ENCODE measurements around the gene ATF6. TPM values are rescaled to one million over a fixed set of nuclear protein-coding genes. Genes with fewer than 3 reads are reported as not detected.

The ATF6 gene
- total and polyA plus RNA-seq, 4 donors, result 10.0 to 22.5 (median 13.4) TPM

DNA sequence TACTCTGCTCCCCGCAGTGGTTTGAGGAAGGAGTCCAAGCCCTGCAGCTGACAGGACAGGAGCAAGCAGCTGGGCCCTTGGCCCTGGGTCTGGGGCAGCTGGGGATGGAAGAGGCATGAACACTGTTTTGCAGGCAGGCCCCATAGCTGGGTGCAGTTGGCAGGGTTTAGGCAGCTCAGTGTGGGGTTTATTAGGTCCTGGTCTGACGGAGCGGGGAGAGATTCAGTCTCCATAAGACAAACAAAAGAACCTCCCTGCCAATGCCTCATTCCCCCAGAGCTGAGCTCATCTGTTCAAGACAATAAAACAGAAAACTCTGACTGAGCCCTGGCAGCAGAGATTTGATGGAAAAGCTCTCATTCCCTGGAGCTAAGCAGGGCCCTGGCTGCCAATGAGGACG lies 220.2 kb downstream of the ATF6 start:
- no peak for DNase-seq (ENCODE audit: low spot score)

DNA sequence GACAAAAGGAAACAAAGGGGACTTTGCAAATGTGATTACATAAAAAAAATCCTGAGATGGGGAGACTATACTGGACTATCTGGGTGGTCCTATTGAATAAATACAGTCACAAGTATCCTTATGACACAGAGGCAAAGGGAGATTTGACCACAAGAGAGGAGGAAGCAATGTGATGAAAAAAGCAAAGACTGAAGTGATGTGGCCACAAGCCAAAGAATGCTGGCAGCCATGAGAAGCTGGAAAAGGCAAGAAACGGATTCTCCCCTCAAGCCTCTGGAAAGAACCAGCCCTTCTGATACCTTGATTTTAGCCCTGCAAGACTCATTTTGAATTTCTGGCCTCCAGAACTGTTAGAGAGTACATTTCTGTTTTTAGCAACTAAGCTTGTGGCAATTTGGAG lies 221.2 kb downstream of the ATF6 start:
- 71% methylated on average over 1 of the region's 1 CpG for whole genome bisulfite sequencing
- no peak for TF ChIP-seq RXRA (IDR thresholded peaks at IDR 0.05)
- TF ChIP-seq, protein P1, sequence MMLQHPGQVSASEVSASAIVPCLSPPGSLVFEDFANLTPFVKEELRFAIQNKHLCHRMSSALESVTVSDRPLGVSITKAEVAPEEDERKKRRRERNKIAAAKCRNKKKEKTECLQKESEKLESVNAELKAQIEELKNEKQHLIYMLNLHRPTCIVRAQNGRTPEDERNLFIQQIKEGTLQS (IDR thresholded peaks at IDR 0.05), result no peak
- no peak for TF ChIP-seq RAD21 (IDR thresholded peaks at IDR 0.05)
- TF ChIP-seq EGR1 (IDR thresholded peaks at IDR 0.05; ENCODE audit: low read depth in 2 of 2), result no peak
- no peak for TF ChIP-seq FOXA2 (IDR thresholded peaks at IDR 0.05)
- TF ChIP-seq, protein P2, sequence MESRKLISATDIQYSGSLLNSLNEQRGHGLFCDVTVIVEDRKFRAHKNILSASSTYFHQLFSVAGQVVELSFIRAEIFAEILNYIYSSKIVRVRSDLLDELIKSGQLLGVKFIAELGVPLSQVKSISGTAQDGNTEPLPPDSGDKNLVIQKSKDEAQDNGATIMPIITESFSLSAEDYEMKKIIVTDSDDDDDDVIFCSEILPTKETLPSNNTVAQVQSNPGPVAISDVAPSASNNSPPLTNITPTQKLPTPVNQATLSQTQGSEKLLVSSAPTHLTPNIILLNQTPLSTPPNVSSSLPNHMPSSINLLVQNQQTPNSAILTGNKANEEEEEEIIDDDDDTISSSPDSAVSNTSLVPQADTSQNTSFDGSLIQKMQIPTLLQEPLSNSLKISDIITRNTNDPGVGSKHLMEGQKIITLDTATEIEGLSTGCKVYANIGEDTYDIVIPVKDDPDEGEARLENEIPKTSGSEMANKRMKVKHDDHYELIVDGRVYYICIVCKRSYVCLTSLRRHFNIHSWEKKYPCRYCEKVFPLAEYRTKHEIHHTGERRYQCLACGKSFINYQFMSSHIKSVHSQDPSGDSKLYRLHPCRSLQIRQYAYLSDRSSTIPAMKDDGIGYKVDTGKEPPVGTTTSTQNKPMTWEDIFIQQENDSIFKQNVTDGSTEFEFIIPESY (IDR thresholded peaks at IDR 0.05), result no peak
- no peak for TF ChIP-seq GABPA (IDR thresholded peaks at IDR 0.05 in 1 of 2, conservative IDR thresholded peaks at IDR 0.05 in 1 of 2)
- TF ChIP-seq, protein P3, sequence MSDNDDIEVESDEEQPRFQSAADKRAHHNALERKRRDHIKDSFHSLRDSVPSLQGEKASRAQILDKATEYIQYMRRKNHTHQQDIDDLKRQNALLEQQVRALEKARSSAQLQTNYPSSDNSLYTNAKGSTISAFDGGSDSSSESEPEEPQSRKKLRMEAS (IDR thresholded peaks at IDR 0.05), result no peak
- TF ChIP-seq TAF1 (conservative IDR thresholded peaks at IDR 0.05), result no peak
- TF ChIP-seq HNF4G (IDR thresholded peaks at IDR 0.05), result no peak
- no peak for TF ChIP-seq SP1 (IDR thresholded peaks at IDR 0.05)
- TF ChIP-seq FOXA1 (IDR thresholded peaks at IDR 0.05), result no peak
- TF ChIP-seq HNF4A (conservative IDR thresholded peaks at IDR 0.05), result no peak
- Histone ChIP-seq H3K9ac (ENCODE audit: low read depth in 1 of 2, low read length in 2 of 2) (no peak overlapping the region), H3K4me3 (ENCODE audit: low read depth in 1 of 3, low read length in 3 of 3) (no peak overlapping the region), H3K4me1 (ENCODE audit: control insufficient read depth in 4 of 4, insufficient read depth in 4 of 4, low read length in 3 of 4) (no peaks in the 10 kb centered on the region), H3K27me3 (ENCODE audit: control insufficient read depth in 4 of 4, insufficient read depth in 4 of 4, low read length in 3 of 4) (no peaks in the 10 kb centered on the region), H3K27ac (ENCODE audit: low read depth in 1 of 2, low read length in 2 of 2) (no peak overlapping the region), H3K36me3 (ENCODE audit: control insufficient read depth in 4 of 4, insufficient read depth in 3 of 4, low read depth in 1 of 4, low read length in 3 of 4) (no peaks in the 10 kb centered on the region), H3K9me3 (ENCODE audit: control insufficient read depth in 4 of 4, low read length in 3 of 4) (peaks cover 0 to 8% (median 2%) of the 10 kb centered on the region in 4 donors)
- no peak for DNase-seq (ENCODE audit: low spot score)

More for the DNA sequence above, 220.2 kb downstream of the ATF6 start:
- Histone ChIP-seq H3K27ac (ENCODE audit: low read depth in 1 of 2, low read length in 2 of 2) (no peak overlapping the region), H3K4me3 (ENCODE audit: low read depth in 1 of 3, low read length in 3 of 3) (no peak overlapping the region), H3K4me1 (ENCODE audit: control insufficient read depth in 4 of 4, insufficient read depth in 4 of 4, low read length in 3 of 4) (no peaks in the 10 kb centered on the region), H3K27me3 (ENCODE audit: control insufficient read depth in 4 of 4, insufficient read depth in 4 of 4, low read length in 3 of 4) (no peaks in the 10 kb centered on the region), H3K9me3 (ENCODE audit: control insufficient read depth in 4 of 4, low read length in 3 of 4) (peaks cover 0 to 8% (median 2%) of the 10 kb centered on the region in 4 donors), H3K36me3 (ENCODE audit: control insufficient read depth in 4 of 4, insufficient read depth in 3 of 4, low read depth in 1 of 4, low read length in 3 of 4) (no peaks in the 10 kb centered on the region), H3K9ac (ENCODE audit: low read depth in 1 of 2, low read length in 2 of 2) (no peak overlapping the region)
- no peak for TF ChIP-seq HNF4A (conservative IDR thresholded peaks at IDR 0.05)
- no peak for TF ChIP-seq RAD21 (IDR thresholded peaks at IDR 0.05)
- TF ChIP-seq RXRA (IDR thresholded peaks at IDR 0.05), result no peak
- WGBS, result 80% methylated on average over 4 of the region's 4 CpGs

DNA sequence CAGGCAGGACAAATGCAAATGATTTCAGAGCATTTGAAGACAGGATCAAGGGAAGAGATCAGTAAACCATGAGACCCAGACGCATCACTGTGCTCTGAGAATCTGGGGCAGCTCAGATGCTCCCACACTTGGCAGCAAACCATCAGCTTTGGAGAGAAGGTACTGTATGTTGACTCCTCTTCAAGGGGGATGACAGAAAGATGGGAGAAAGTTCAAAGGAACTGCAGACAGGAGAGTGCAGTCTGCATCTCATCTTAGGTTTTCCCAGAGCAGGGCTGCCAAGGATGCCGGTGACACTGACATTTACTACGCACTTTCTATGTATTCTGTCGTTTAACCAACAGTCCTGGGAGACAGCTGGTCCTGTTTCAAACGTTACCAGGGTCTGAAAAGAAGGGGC lies 221.8 kb downstream of the ATF6 start:
- WGBS, result 82% methylated on average over 5 of the region's 5 CpGs
- TF ChIP-seq, protein P3 (IDR thresholded peaks at IDR 0.05), result no peak
- no peak for TF ChIP-seq HNF4A (conservative IDR thresholded peaks at IDR 0.05)
- TF ChIP-seq GABPA (IDR thresholded peaks at IDR 0.05 in 1 of 2, conservative IDR thresholded peaks at IDR 0.05 in 1 of 2), result no peak
- TF ChIP-seq, protein P4, sequence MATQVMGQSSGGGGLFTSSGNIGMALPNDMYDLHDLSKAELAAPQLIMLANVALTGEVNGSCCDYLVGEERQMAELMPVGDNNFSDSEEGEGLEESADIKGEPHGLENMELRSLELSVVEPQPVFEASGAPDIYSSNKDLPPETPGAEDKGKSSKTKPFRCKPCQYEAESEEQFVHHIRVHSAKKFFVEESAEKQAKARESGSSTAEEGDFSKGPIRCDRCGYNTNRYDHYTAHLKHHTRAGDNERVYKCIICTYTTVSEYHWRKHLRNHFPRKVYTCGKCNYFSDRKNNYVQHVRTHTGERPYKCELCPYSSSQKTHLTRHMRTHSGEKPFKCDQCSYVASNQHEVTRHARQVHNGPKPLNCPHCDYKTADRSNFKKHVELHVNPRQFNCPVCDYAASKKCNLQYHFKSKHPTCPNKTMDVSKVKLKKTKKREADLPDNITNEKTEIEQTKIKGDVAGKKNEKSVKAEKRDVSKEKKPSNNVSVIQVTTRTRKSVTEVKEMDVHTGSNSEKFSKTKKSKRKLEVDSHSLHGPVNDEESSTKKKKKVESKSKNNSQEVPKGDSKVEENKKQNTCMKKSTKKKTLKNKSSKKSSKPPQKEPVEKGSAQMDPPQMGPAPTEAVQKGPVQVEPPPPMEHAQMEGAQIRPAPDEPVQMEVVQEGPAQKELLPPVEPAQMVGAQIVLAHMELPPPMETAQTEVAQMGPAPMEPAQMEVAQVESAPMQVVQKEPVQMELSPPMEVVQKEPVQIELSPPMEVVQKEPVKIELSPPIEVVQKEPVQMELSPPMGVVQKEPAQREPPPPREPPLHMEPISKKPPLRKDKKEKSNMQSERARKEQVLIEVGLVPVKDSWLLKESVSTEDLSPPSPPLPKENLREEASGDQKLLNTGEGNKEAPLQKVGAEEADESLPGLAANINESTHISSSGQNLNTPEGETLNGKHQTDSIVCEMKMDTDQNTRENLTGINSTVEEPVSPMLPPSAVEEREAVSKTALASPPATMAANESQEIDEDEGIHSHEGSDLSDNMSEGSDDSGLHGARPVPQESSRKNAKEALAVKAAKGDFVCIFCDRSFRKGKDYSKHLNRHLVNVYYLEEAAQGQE (IDR thresholded peaks at IDR 0.05), result no peak
- TF ChIP-seq EGR1 (IDR thresholded peaks at IDR 0.05; ENCODE audit: low read depth in 2 of 2), result no peak
- TF ChIP-seq RAD21 (IDR thresholded peaks at IDR 0.05), result no peak
- no peak for TF ChIP-seq JUND (IDR thresholded peaks at IDR 0.05)
- TF ChIP-seq, protein P1 (IDR thresholded peaks at IDR 0.05), result no peak
- TF ChIP-seq, protein P2 (IDR thresholded peaks at IDR 0.05), result no peak
- TF ChIP-seq, protein P5, sequence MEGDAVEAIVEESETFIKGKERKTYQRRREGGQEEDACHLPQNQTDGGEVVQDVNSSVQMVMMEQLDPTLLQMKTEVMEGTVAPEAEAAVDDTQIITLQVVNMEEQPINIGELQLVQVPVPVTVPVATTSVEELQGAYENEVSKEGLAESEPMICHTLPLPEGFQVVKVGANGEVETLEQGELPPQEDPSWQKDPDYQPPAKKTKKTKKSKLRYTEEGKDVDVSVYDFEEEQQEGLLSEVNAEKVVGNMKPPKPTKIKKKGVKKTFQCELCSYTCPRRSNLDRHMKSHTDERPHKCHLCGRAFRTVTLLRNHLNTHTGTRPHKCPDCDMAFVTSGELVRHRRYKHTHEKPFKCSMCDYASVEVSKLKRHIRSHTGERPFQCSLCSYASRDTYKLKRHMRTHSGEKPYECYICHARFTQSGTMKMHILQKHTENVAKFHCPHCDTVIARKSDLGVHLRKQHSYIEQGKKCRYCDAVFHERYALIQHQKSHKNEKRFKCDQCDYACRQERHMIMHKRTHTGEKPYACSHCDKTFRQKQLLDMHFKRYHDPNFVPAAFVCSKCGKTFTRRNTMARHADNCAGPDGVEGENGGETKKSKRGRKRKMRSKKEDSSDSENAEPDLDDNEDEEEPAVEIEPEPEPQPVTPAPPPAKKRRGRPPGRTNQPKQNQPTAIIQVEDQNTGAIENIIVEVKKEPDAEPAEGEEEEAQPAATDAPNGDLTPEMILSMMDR (IDR thresholded peaks at IDR 0.05; ENCODE audit: low read depth, low read length, missing input control), result no peak
- TF ChIP-seq YY1 (IDR thresholded peaks at IDR 0.05), result no peak

More for the DNA sequence above, 221.8 kb downstream of the ATF6 start:
- Histone ChIP-seq H3K4me1 (ENCODE audit: control insufficient read depth in 4 of 4, insufficient read depth in 4 of 4, low read length in 3 of 4) (no peaks in the 10 kb centered on the region), H3K9me3 (ENCODE audit: control insufficient read depth in 4 of 4, low read length in 3 of 4) (peaks cover 0 to 8% (median 2%) of the 10 kb centered on the region in 4 donors), H3K4me3 (ENCODE audit: low read depth in 1 of 3, low read length in 3 of 3) (no peak overlapping the region), H3K27ac (ENCODE audit: low read depth in 1 of 2, low read length in 2 of 2) (no peak overlapping the region), H3K9ac (ENCODE audit: low read depth in 1 of 2, low read length in 2 of 2) (no peak overlapping the region), H3K27me3 (ENCODE audit: control insufficient read depth in 4 of 4, insufficient read depth in 4 of 4, low read length in 3 of 4) (no peaks in the 10 kb centered on the region), H3K36me3 (ENCODE audit: control insufficient read depth in 4 of 4, insufficient read depth in 3 of 4, low read depth in 1 of 4, low read length in 3 of 4) (no peaks in the 10 kb centered on the region)
- DNase-seq (ENCODE audit: low spot score), result no peak

All from liver (tissue), 9 donors.